GM19193 (cell line): ENCODE measurements around the gene NUP214.

ENCODE experiments used
- POLR2A ChIP-seq: IDR thresholded peaks from 4 replicates; pipeline ENCODE4 v1.6.1; 2011; ENCODE audit not compliant: insufficient read depth, insufficient read length; ENCODE audit errors: extremely low read depth

Gene NUP214

GRCh38 chr9:131237291-131237690 lies 111.9 kb downstream of the NUP214 start:
- TF ChIP-seq POLR2A: no peak

- peak; percentile 83 for TF ChIP-seq POLR2A
Observed at GRCh38 chr9:131237931-131238401, 112.6 kb downstream of the NUP214 start.

DNA sequence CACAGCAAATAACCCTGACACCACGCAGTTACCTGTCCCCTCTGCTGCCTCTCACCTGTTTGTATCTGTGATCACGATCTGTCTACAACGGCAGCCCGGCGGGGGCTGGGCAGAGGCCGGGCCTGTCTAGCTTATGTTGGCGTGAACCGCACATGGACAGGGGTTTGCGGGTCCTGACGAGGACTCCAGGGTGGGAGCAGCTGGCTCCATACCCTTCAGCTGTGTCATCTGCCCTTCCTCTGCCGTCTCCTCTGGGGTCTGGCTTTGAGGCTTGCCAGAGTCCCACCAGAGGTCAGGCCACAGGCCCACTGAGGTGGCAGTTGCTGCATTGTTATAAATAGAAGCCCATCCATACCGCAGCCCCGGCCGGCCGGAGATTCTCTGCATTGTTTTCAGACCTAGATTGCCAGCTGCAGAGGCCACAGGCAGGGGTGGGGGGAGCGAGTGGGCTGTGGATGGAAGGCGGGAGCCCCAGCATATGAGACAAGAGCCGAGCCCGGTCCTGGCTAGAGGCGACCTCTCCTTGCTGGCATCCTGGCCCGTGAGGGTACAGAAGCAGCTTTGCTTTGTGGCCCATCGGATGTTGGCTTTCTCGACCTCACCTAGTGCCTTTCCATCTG lies 113.1 kb downstream of the NUP214 start:
- no peak for TF ChIP-seq POLR2A

- no peak for TF ChIP-seq POLR2A
Observed at GRCh38 chr9:131239161-131239975, 114.0 kb downstream of the NUP214 start.

- no peak for TF ChIP-seq POLR2A
Observed at GRCh38 chr9:131240047-131240921, 114.9 kb downstream of the NUP214 start.

DNA sequence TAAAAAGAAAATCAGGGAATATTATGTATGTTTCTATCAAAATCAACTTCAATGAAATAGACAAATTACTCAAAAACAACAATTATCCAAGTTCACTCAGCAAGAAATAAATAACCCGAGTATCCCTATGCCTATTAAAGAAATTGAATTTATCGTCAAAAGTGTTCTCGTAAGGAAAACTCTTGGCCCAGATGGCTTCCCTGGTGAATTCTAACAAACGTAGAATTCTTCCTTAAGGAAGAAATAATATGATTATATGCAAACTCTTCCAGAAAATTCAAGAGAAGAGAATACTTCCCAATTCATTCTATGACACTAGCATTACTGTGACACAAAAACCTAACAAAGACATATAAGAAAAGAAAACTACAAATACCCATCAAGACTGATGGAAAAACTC lies 121.2 kb downstream of the NUP214 start:
- no peak for TF ChIP-seq POLR2A

GRCh38 chr9:131252120-131252519 lies 126.7 kb downstream of the NUP214 start:
- TF ChIP-seq POLR2A: no peak

- TF ChIP-seq POLR2A: peak; percentile 53
Observed at GRCh38 chr9:131253891-131254491, 128.6 kb downstream of the NUP214 start.

GRCh38 chr9:131254626-131255025 lies 129.2 kb downstream of the NUP214 start:
- no peak for TF ChIP-seq POLR2A

- TF ChIP-seq POLR2A: no peak
Observed at GRCh38 chr9:131255676-131256197, 130.4 kb downstream of the NUP214 start.

GRCh38 chr9:131257266-131258025 lies 132.1 kb downstream of the NUP214 start:
- TF ChIP-seq POLR2A: no peak

DNA sequence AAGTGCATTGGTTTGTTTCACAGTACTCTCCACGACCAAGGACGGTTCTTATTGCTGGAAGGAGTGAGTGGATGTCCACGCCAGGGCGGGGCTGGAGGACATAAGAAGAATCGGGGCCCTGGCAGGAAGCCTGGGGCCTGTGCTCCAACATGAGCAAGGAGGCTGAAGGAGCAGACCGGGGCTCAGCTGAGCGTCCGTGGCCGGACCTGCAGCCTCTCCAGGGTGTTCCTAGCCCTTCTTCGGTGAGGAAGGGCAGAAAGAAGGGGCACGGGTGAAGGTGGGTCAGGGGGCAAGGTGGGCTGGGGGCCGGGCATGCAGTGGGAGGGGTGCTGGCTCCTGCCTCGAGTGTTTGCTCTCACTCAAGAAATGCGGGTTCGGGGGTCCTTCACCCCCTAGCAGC lies 132.8 kb downstream of the NUP214 start:
- TF ChIP-seq POLR2A: no peak

- no peak for TF ChIP-seq POLR2A
Observed at GRCh38 chr9:131258698-131259431, 133.5 kb downstream of the NUP214 start.
